ENCODE results near the gene SORBS1. TPM values are rescaled to one million over a fixed set of nuclear protein-coding genes. Genes with fewer than 3 reads are reported as not detected.

SORBS1 gene
- total and polyA plus RNA-seq, 2 experiments from 2014 or later = 17.0 to 40.2 TPM

GRCh38 chr10:95504246-95504691 lies 56.9 kb downstream of the SORBS1 start:
- Histone ChIP-seq H3K27ac (no peak overlapping the region), H3K36me3 (replicated peaks; ENCODE audit: insufficient read depth, low read depth) (no peaks in the 10 kb centered on the region), H3K9me3 (ENCODE audit: low read depth) (no peaks in the 10 kb centered on the region), H3K4me2 (no peak overlapping the region), H2AFZ (no peak overlapping the region), H4K20me1 (ENCODE audit: insufficient read depth, poor library complexity, severe bottlenecking) (no peaks in the 10 kb centered on the region), H3K4me1 (ENCODE audit: insufficient read depth) (peaks cover 23% of the 10 kb centered on the region), H3K4me3 (no peak overlapping the region), H3K79me2 (peaks cover 63% of the 10 kb centered on the region), H3K27me3 (no peaks in the 10 kb centered on the region), H3K9me2 (replicated peaks; ENCODE audit: insufficient read depth) (no peaks in the 10 kb centered on the region)
- no peak for DNase-seq (ENCODE audit: low spot score)
- no peak for TF ChIP-seq EZH2phosphoT487 (IDR thresholded peaks at IDR 0.05; ENCODE audit: low read depth, severe bottlenecking, unreplicated experiment)
- no peak for TF ChIP-seq EZH2 (IDR thresholded peaks at IDR 0.05; ENCODE audit: borderline replicate concordance)
- no peak for TF ChIP-seq CTCF (IDR thresholded peaks at IDR 0.05; ENCODE audit: poor library complexity)
- WGBS (ENCODE audit: low lambda C conversion rate, missing lambda C conversion rate) = 94% methylated on average over 4 of the region's 4 CpGs

GRCh38 chr10:95503526-95503925 lies 57.6 kb downstream of the SORBS1 start:
- Histone ChIP-seq H3K4me2 (no peak overlapping the region), H3K4me1 (ENCODE audit: insufficient read depth) (peaks cover 23% of the 10 kb centered on the region), H3K4me3 (no peak overlapping the region), H3K79me2 (peaks cover 68% of the 10 kb centered on the region), H3K36me3 (replicated peaks; ENCODE audit: insufficient read depth, low read depth) (no peaks in the 10 kb centered on the region), H2AFZ (no peak overlapping the region), H3K27me3 (no peaks in the 10 kb centered on the region), H3K9me2 (replicated peaks; ENCODE audit: insufficient read depth) (no peaks in the 10 kb centered on the region), H4K20me1 (ENCODE audit: insufficient read depth, poor library complexity, severe bottlenecking) (no peaks in the 10 kb centered on the region), H3K27ac (peak overlapping the region; percentile 24), H3K9me3 (ENCODE audit: low read depth) (no peaks in the 10 kb centered on the region)
- WGBS (ENCODE audit: low lambda C conversion rate, missing lambda C conversion rate) = 92% methylated on average over 3 of the region's 3 CpGs
- TF ChIP-seq EZH2 (IDR thresholded peaks at IDR 0.05; ENCODE audit: borderline replicate concordance) (no peak), CTCF (IDR thresholded peaks at IDR 0.05; ENCODE audit: poor library complexity) (no peak), EZH2phosphoT487 (IDR thresholded peaks at IDR 0.05; ENCODE audit: low read depth, severe bottlenecking, unreplicated experiment) (no peak)
- DNase-seq (ENCODE audit: low spot score) = no peak

- Histone ChIP-seq H3K36me3 (replicated peaks; ENCODE audit: insufficient read depth, low read depth) (no peaks in the 10 kb centered on the region), H3K4me2 (no peak overlapping the region), H3K9me3 (ENCODE audit: low read depth) (no peaks in the 10 kb centered on the region), H3K4me3 (no peak overlapping the region), H4K20me1 (ENCODE audit: insufficient read depth, poor library complexity, severe bottlenecking) (no peaks in the 10 kb centered on the region), H3K9me2 (replicated peaks; ENCODE audit: insufficient read depth) (no peaks in the 10 kb centered on the region), H3K4me1 (ENCODE audit: insufficient read depth) (peaks cover 23% of the 10 kb centered on the region), H3K79me2 (peaks cover 73% of the 10 kb centered on the region), H3K27ac (peak overlapping the region; percentile 48), H3K27me3 (no peaks in the 10 kb centered on the region), H2AFZ (no peak overlapping the region)
- TF ChIP-seq EZH2 (IDR thresholded peaks at IDR 0.05; ENCODE audit: borderline replicate concordance) = no peak
- no peak for TF ChIP-seq CTCF (IDR thresholded peaks at IDR 0.05; ENCODE audit: poor library complexity)
- TF ChIP-seq EZH2phosphoT487 (IDR thresholded peaks at IDR 0.05; ENCODE audit: low read depth, severe bottlenecking, unreplicated experiment) = no peak
- DNase-seq (ENCODE audit: low spot score) = peak; percentile 41
Observed at GRCh38 chr10:95503001-95503400, 58.2 kb downstream of the SORBS1 start.

- Histone ChIP-seq H3K9me3 (ENCODE audit: low read depth) (no peaks in the 10 kb centered on the region), H3K27me3 (no peaks in the 10 kb centered on the region), H4K20me1 (ENCODE audit: insufficient read depth, poor library complexity, severe bottlenecking) (no peaks in the 10 kb centered on the region), H3K4me3 (no peak overlapping the region), H3K4me1 (ENCODE audit: insufficient read depth) (peaks cover 23% of the 10 kb centered on the region), H3K79me2 (peaks cover 77% of the 10 kb centered on the region), H3K36me3 (replicated peaks; ENCODE audit: insufficient read depth, low read depth) (no peaks in the 10 kb centered on the region), H3K9me2 (replicated peaks; ENCODE audit: insufficient read depth) (no peaks in the 10 kb centered on the region), H2AFZ (no peak overlapping the region), H3K4me2 (no peak overlapping the region), H3K27ac (peak overlapping the region; percentile 48)
- WGBS (ENCODE audit: low lambda C conversion rate, missing lambda C conversion rate) = 89% methylated on average over 1 of the region's 1 CpG
- no peak for TF ChIP-seq CTCF (IDR thresholded peaks at IDR 0.05; ENCODE audit: poor library complexity)
- no peak for TF ChIP-seq EZH2 (IDR thresholded peaks at IDR 0.05; ENCODE audit: borderline replicate concordance)
- TF ChIP-seq EZH2phosphoT487 (IDR thresholded peaks at IDR 0.05; ENCODE audit: low read depth, severe bottlenecking, unreplicated experiment) = no peak
- no peak for DNase-seq (ENCODE audit: low spot score)
Observed at GRCh38 chr10:95502377-95502776, 58.8 kb downstream of the SORBS1 start.

Data from hepatocyte (in vitro differentiated cells).